B cell (primary cell): Measurements from ENCODE around the gene ZBTB17. TPM values are rescaled to one million over a fixed set of nuclear protein-coding genes. Genes with fewer than 3 reads are reported as not detected.

Experiments used
- ATAC-seq: fragments of 200-7000 bp; cut with Tn5 transposase; one replicate; pipeline ENCODE4 v1.10.0; 2021; ENCODE audit warnings: low read depth, mild to moderate bottlenecking, moderate number of reproducible peaks, moderate library complexity
- CTCF ChIA-PET: fragments of 350-600 bp; sonication (Branson Sonifier 250); formaldehyde crosslinking; loops from one replicate; lab custom pipeline; 2021; ENCODE audit warnings: antibody characterized with exemption, inconsistent platforms; lab: Charles Lee
- POLR2A ChIA-PET: fragments of 350-600 bp; sonication (Branson Sonifier 250); formaldehyde crosslinking; loops from one replicate; lab custom pipeline; 2021; ENCODE audit warnings: antibody characterized with exemption; lab: Charles Lee
- DNase-seq: peaks from one replicate; pipeline ENCODE4 v3.0.0; 2013
- H2AFZ ChIP-seq: 2 replicates; pipeline ENCODE4 v1.6.1; 2012; ENCODE audit warnings: mild to moderate bottlenecking, low read depth, low read length; ENCODE audit not compliant: insufficient read depth, poor library complexity, severe bottlenecking
- H3K27ac ChIP-seq, 2 donors: 1 replicate in 1 of 2; 2 replicates in 1 of 2; pipeline ENCODE4 v1.5.1; 2012 to 2013; ENCODE audit warnings: low read length in 2 of 2, mild to moderate bottlenecking in 2 of 2, moderate library complexity in 1 of 2
- H3K27me3 ChIP-seq, 4 experiments: fragments of 200-600 bp in 1 of 4; sonication (generic) in 1 of 4; replicated peaks in 1 of 4; 1 replicate in 2 of 4; 2 replicates in 2 of 4; pipeline versions ENCODE4 v1.6.1 to v1.7.0; 2013 to 2016; ENCODE audit warnings: low read length in 3 of 4, mild to moderate bottlenecking in 2 of 4, mixed read lengths in 1 of 4, moderate library complexity in 1 of 4; ENCODE audit not compliant: insufficient read depth in 4 of 4, control insufficient read depth in 3 of 4; ENCODE audit errors: control extremely low read depth in 1 of 4
- H3K36me3 ChIP-seq, 2 experiments: replicated peaks in 1 of 2; 1 replicate in 1 of 2; 2 replicates in 1 of 2; pipeline versions ENCODE4 v1.6.1 to v1.7.1; 2013; ENCODE audit warnings: low read length in 1 of 2; ENCODE audit not compliant: insufficient read depth in 2 of 2, control insufficient read depth in 1 of 2; ENCODE audit errors: control extremely low read depth in 1 of 2, extremely low read depth in 1 of 2
- H3K4me1 ChIP-seq, 2 donors: fragments of 200-600 bp in 1 of 2; sonication (generic) in 1 of 2; 1 replicate in 1 of 2; 2 replicates in 1 of 2; pipeline versions ENCODE4 v1.5.1 to v1.6.1; 2013 to 2017; ENCODE audit warnings: low read length in 2 of 2; ENCODE audit not compliant: control insufficient read depth in 2 of 2, insufficient read depth in 2 of 2
- H3K4me2 ChIP-seq: replicated peaks from 2 replicates; pipeline ENCODE3; 2012; ENCODE audit warnings: mild to moderate bottlenecking, low read depth, low read length; ENCODE audit not compliant: poor library complexity, severe bottlenecking
- H3K4me3 ChIP-seq, 5 experiments: fragments of 200-600 bp in 1 of 5; sonication (generic) in 1 of 5; 1 replicate in 3 of 5; 2 replicates in 2 of 5; pipeline versions ENCODE4 v1.5.1 to v1.7.0; 2011 to 2016; ENCODE audit warnings: low read length in 4 of 5, mild to moderate bottlenecking in 4 of 5, low read depth in 2 of 5, control low read depth in 1 of 5, moderate library complexity in 1 of 5; ENCODE audit not compliant: insufficient read depth in 1 of 5; ENCODE audit errors: control extremely low read depth in 1 of 5, extremely low read depth in 1 of 5
- H3K79me2 ChIP-seq: fragments of 200-600 bp; sonication (generic); one replicate; pipeline ENCODE4 v1.6.0; 2016; ENCODE audit warnings: low read length; ENCODE audit not compliant: control insufficient read depth, insufficient read depth
- H3K9ac ChIP-seq: fragments of 200-600 bp; sonication (generic); 2 replicates; pipeline ENCODE4 v1.6.1; 2017; ENCODE audit warnings: mild to moderate bottlenecking, low read length, moderate library complexity
- H3K9me3 ChIP-seq, 3 donors: one replicate each; pipeline versions ENCODE4 v1.6.1 to v1.7.1; 2013; ENCODE audit warnings: low read length in 2 of 3; ENCODE audit not compliant: control insufficient read depth in 2 of 3, insufficient read depth in 1 of 3; ENCODE audit errors: control extremely low read depth in 1 of 3
- H4K20me1 ChIP-seq: 2 replicates; pipeline ENCODE4 v1.6.0; 2012; ENCODE audit warnings: mild to moderate bottlenecking, low read length; ENCODE audit not compliant: insufficient read depth, control insufficient read depth, poor library complexity, severe bottlenecking
- H3K27ac Mint-ChIP-seq: one replicate; pipeline ENCODE4 v1.8.0; 2021; ENCODE audit warnings: mixed read lengths
- H3K27me3 Mint-ChIP-seq: one replicate; pipeline ENCODE4 v1.8.0; 2021; ENCODE audit warnings: mixed read lengths
- H3K4me1 Mint-ChIP-seq: one replicate; pipeline ENCODE4 v1.8.0; 2021; ENCODE audit warnings: mixed read lengths
- H3K4me3 Mint-ChIP-seq: one replicate; pipeline ENCODE4 v1.8.0; 2021; ENCODE audit warnings: mixed read lengths
- H3K9me3 Mint-ChIP-seq: one replicate; pipeline ENCODE4 v1.8.0; 2022; ENCODE audit warnings: mixed read lengths; ENCODE audit not compliant: insufficient read depth
- CTCF ChIP-seq: fragments of 200-600 bp; IDR thresholded peaks from one replicate; pipeline ENCODE4 v1.8.0; 2022; ENCODE audit warnings: antibody characterized with exemption, mild to moderate bottlenecking
- EZH2 ChIP-seq: IDR thresholded peaks from 2 replicates; pipeline ENCODE4 v1.6.1; 2012; ENCODE audit warnings: borderline replicate concordance, low read depth, mild to moderate bottlenecking, moderate library complexity, low read length; ENCODE audit not compliant: insufficient read depth, poor library complexity, severe bottlenecking
- WGBS: methylation state at CpG from one replicate; pipeline ENCODE4 v1.1.5; 2013; ENCODE audit warnings: missing lambda C conversion rate; ENCODE audit not compliant: insufficient coverage; 5-methylcytosine and 5-hydroxymethylcytosine counted together
- intact Hi-C: fragments of 100-400 bp; cut with micrococcal nuclease; formaldehyde crosslinking; loops from one replicate; pipeline ENCODE4 v1.10.0; 2022
- polyA plus RNA-seq: library from polyadenylated mRNA; depleted of rRNA; stranded (reverse); fragments of >200 nt; gene quantifications from 2 replicates; pipeline ENCODE4 v1.2.3, GENCODE V29; 2012
- total RNA-seq, 2 donors: library from RNA; stranded (reverse); fragments of 120-200 nt in 1 of 2; gene quantifications; 1 replicate in 1 of 2; 2 replicates in 1 of 2; pipeline versions ENCODE4 v1.2.3 to v1.2.4, GENCODE V29; 2013 to 2022

The ZBTB17 gene
- total and polyA plus RNA-seq, 2 donors (not counting 1 experiment from before 2014, with no cell fraction given), result 94.1 to 157 TPM

- no peak for ATAC-seq
- Mint-ChIP-seq H3K27ac (no peak overlapping the region), H3K9me3 (no peaks in the 10 kb centered on the region), H3K4me3 (no peak overlapping the region), H3K4me1 (peaks cover 4% of the 10 kb centered on the region), H3K27me3 (peaks cover 13% of the 10 kb centered on the region)
- Histone ChIP-seq H3K9me3 (no peaks in the 10 kb centered on the region), H4K20me1 (no peaks in the 10 kb centered on the region), H3K36me3 (no peaks in the 10 kb centered on the region), H3K4me2 (no peak overlapping the region), H3K9ac (no peak overlapping the region), H3K79me2 (no peaks in the 10 kb centered on the region), H3K27me3 (peaks cover 0 to 11% (median 4%) of the 10 kb centered on the region in 4 experiments), H3K27ac (no peak overlapping the region), H3K4me3 (no peak overlapping the region), H3K4me1 (peaks cover 6 to 11% of the 10 kb centered on the region in 2 donors), H2AFZ (no peak overlapping the region)
- 80% methylated on average over 7 of the region's 7 CpGs for WGBS
- ChIA-PET POLR2A (no interaction called here), CTCF (interaction anchor here (1.1 kb wide), 1 partner anchor 14 kb away, joined by 3 read pairs; no protein-coding TSS in a partner anchor)
- TF ChIP-seq CTCF, result no peak
- TF ChIP-seq EZH2, result no peak
- intact Hi-C loops, result no loop called here
- DNase-seq, result no peak
Measured at GRCh38 chr1:16023050-16023653, 47.3 kb upstream of the ZBTB17 start.

GRCh38 chr1:16022393-16022792 is 46.5 kb upstream of the ZBTB17 start:
- H3K36me3 ChIP-seq, result no peaks in the 10 kb centered on the region
- intact Hi-C loops, result no loop called here
- no peak overlapping the region for H3K27ac ChIP-seq
- no peak for TF ChIP-seq EZH2
- TF ChIP-seq CTCF, result no peak
- H4K20me1 ChIP-seq, result no peaks in the 10 kb centered on the region
- H2AFZ ChIP-seq, result no peak overlapping the region
- H3K9ac ChIP-seq, result no peak overlapping the region
- H3K4me3 ChIP-seq, result no peak overlapping the region
- no peak overlapping the region for H3K4me3 Mint-ChIP-seq
- peaks cover 0 to 9% (median 1%) of the 10 kb centered on the region in 4 experiments for H3K27me3 ChIP-seq
- H3K4me1 ChIP-seq, result peaks cover 6 to 10% of the 10 kb centered on the region in 2 donors
- POLR2A ChIA-PET, result no interaction called here
- no peak for ATAC-seq
- no peaks in the 10 kb centered on the region for H3K9me3 ChIP-seq
- DNase-seq, result no peak
- H3K4me1 Mint-ChIP-seq, result peaks cover 2% of the 10 kb centered on the region
- H3K27ac Mint-ChIP-seq, result no peak overlapping the region
- CTCF ChIA-PET, result interaction anchor here (1.7 kb wide), 1 partner anchor 15 kb away, joined by 5 read pairs; no protein-coding TSS in a partner anchor
- no peaks in the 10 kb centered on the region for H3K79me2 ChIP-seq
- 96% methylated on average over 4 of the region's 11 CpGs for WGBS
- peaks cover 8% of the 10 kb centered on the region for H3K27me3 Mint-ChIP-seq
- H3K9me3 Mint-ChIP-seq, result no peaks in the 10 kb centered on the region
- no peak overlapping the region for H3K4me2 ChIP-seq
